Measurements from ENCODE around the gene XKR7.

Gene XKR7

GRCh38 chr20:31974951-31975487 is 7.1 kb downstream of the XKR7 start:
- H3K4me3 ChIP-seq (ENCODE audit: low read depth in 1 of 2, low read length in 2 of 2) = no peak overlapping the region
- H3K4me1 ChIP-seq (ENCODE audit: control insufficient read depth in 1 of 2, insufficient read depth in 2 of 2, low read length in 2 of 2) = no peaks in the 10 kb centered on the region
- no peaks in the 10 kb centered on the region for H3K9me3 ChIP-seq (ENCODE audit: control insufficient read depth in 1 of 2, low read length in 2 of 2)
- peaks cover 0 to 9% of the 10 kb centered on the region in 2 donors for H3K27me3 ChIP-seq (ENCODE audit: control insufficient read depth in 1 of 2, insufficient read depth in 2 of 2, low read length in 2 of 2)
- H3K36me3 ChIP-seq (ENCODE audit: control insufficient read depth in 1 of 2, insufficient read depth in 2 of 2, low read length in 2 of 2) = no peaks in the 10 kb centered on the region
- no peak overlapping the region for H3K27ac ChIP-seq (ENCODE audit: low read depth, low read length)
- H3K9ac ChIP-seq (ENCODE audit: low read depth in 1 of 2, low read length in 2 of 2) = no peak overlapping the region

GRCh38 chr20:31975874-31976273 is 7.9 kb downstream of the XKR7 start:
- no peak overlapping the region for H3K27ac ChIP-seq (ENCODE audit: low read depth, low read length)
- no peaks in the 10 kb centered on the region for H3K4me1 ChIP-seq (ENCODE audit: control insufficient read depth in 1 of 2, insufficient read depth in 2 of 2, low read length in 2 of 2)
- H3K27me3 ChIP-seq (ENCODE audit: control insufficient read depth in 1 of 2, insufficient read depth in 2 of 2, low read length in 2 of 2) = peaks cover 0 to 4% of the 10 kb centered on the region in 2 donors
- H3K36me3 ChIP-seq (ENCODE audit: control insufficient read depth in 1 of 2, insufficient read depth in 2 of 2, low read length in 2 of 2) = no peaks in the 10 kb centered on the region
- no peak overlapping the region for H3K9ac ChIP-seq (ENCODE audit: low read depth in 1 of 2, low read length in 2 of 2)
- no peaks in the 10 kb centered on the region for H3K9me3 ChIP-seq (ENCODE audit: control insufficient read depth in 1 of 2, low read length in 2 of 2)
- H3K4me3 ChIP-seq (ENCODE audit: low read depth in 1 of 2, low read length in 2 of 2) = no peak overlapping the region

- Histone ChIP-seq H3K27me3 (ENCODE audit: control insufficient read depth in 1 of 2, insufficient read depth in 2 of 2, low read length in 2 of 2) (peaks cover 0 to 4% of the 10 kb centered on the region in 2 donors), H3K27ac (ENCODE audit: low read depth, low read length) (no peak overlapping the region)
These were observed 9.1 kb downstream of the XKR7 start for GRCh38 chr20:31977080-31977479.

GRCh38 chr20:31979713-31980426 is 11.9 kb downstream of the XKR7 start:
- no peaks in the 10 kb centered on the region for H3K4me1 ChIP-seq (ENCODE audit: control insufficient read depth in 1 of 2, insufficient read depth in 2 of 2, low read length in 2 of 2)

More at GRCh38 chr20:31977080-31977479, 9.1 kb downstream of the XKR7 start:
- Histone ChIP-seq H3K9ac (ENCODE audit: low read depth in 1 of 2, low read length in 2 of 2) (no peak overlapping the region), H3K36me3 (ENCODE audit: control insufficient read depth in 1 of 2, insufficient read depth in 2 of 2, low read length in 2 of 2) (no peaks in the 10 kb centered on the region), H3K9me3 (ENCODE audit: control insufficient read depth in 1 of 2, low read length in 2 of 2) (no peaks in the 10 kb centered on the region), H3K4me3 (ENCODE audit: low read depth in 1 of 2, low read length in 2 of 2) (no peak overlapping the region), H3K4me1 (ENCODE audit: control insufficient read depth in 1 of 2, insufficient read depth in 2 of 2, low read length in 2 of 2) (no peaks in the 10 kb centered on the region)

GRCh38 chr20:31981784-31982183 is 13.8 kb downstream of the XKR7 start:
- H3K9ac ChIP-seq (ENCODE audit: low read depth in 1 of 2, low read length in 2 of 2) = no peak overlapping the region

More at GRCh38 chr20:31979713-31980426, 11.9 kb downstream of the XKR7 start:
- Histone ChIP-seq H3K9me3 (ENCODE audit: control insufficient read depth in 1 of 2, low read length in 2 of 2) (no peaks in the 10 kb centered on the region), H3K36me3 (ENCODE audit: control insufficient read depth in 1 of 2, insufficient read depth in 2 of 2, low read length in 2 of 2) (no peaks in the 10 kb centered on the region), H3K27me3 (ENCODE audit: control insufficient read depth in 1 of 2, insufficient read depth in 2 of 2, low read length in 2 of 2) (peaks cover 0 to 4% of the 10 kb centered on the region in 2 donors), H3K4me3 (ENCODE audit: low read depth in 1 of 2, low read length in 2 of 2) (no peak overlapping the region), H3K9ac (ENCODE audit: low read depth in 1 of 2, low read length in 2 of 2) (no peak overlapping the region), H3K27ac (ENCODE audit: low read depth, low read length) (no peak overlapping the region)

GRCh38 chr20:31984981-31985471 is 17.1 kb downstream of the XKR7 start:
- Histone ChIP-seq H3K4me3 (ENCODE audit: low read depth in 1 of 2, low read length in 2 of 2) (no peak overlapping the region), H3K4me1 (ENCODE audit: control insufficient read depth in 1 of 2, insufficient read depth in 2 of 2, low read length in 2 of 2) (no peaks in the 10 kb centered on the region), H3K27ac (ENCODE audit: low read depth, low read length) (no peak overlapping the region), H3K36me3 (ENCODE audit: control insufficient read depth in 1 of 2, insufficient read depth in 2 of 2, low read length in 2 of 2) (no peaks in the 10 kb centered on the region), H3K9ac (ENCODE audit: low read depth in 1 of 2, low read length in 2 of 2) (no peak overlapping the region), H3K27me3 (ENCODE audit: control insufficient read depth in 1 of 2, insufficient read depth in 2 of 2, low read length in 2 of 2) (no peaks in the 10 kb centered on the region), H3K9me3 (ENCODE audit: control insufficient read depth in 1 of 2, low read length in 2 of 2) (no peaks in the 10 kb centered on the region)

More at GRCh38 chr20:31981784-31982183, 13.8 kb downstream of the XKR7 start:
- H3K27me3 ChIP-seq (ENCODE audit: control insufficient read depth in 1 of 2, insufficient read depth in 2 of 2, low read length in 2 of 2) = no peaks in the 10 kb centered on the region
- no peak overlapping the region for H3K4me3 ChIP-seq (ENCODE audit: low read depth in 1 of 2, low read length in 2 of 2)
- H3K9me3 ChIP-seq (ENCODE audit: control insufficient read depth in 1 of 2, low read length in 2 of 2) = no peaks in the 10 kb centered on the region
- no peaks in the 10 kb centered on the region for H3K4me1 ChIP-seq (ENCODE audit: control insufficient read depth in 1 of 2, insufficient read depth in 2 of 2, low read length in 2 of 2)
- no peak overlapping the region for H3K27ac ChIP-seq (ENCODE audit: low read depth, low read length)
- no peaks in the 10 kb centered on the region for H3K36me3 ChIP-seq (ENCODE audit: control insufficient read depth in 1 of 2, insufficient read depth in 2 of 2, low read length in 2 of 2)

GRCh38 chr20:31987744-31988143 is 19.8 kb downstream of the XKR7 start:
- Histone ChIP-seq H3K4me1 (ENCODE audit: control insufficient read depth in 1 of 2, insufficient read depth in 2 of 2, low read length in 2 of 2) (no peaks in the 10 kb centered on the region), H3K27ac (ENCODE audit: low read depth, low read length) (no peak overlapping the region), H3K27me3 (ENCODE audit: control insufficient read depth in 1 of 2, insufficient read depth in 2 of 2, low read length in 2 of 2) (no peaks in the 10 kb centered on the region), H3K9me3 (ENCODE audit: control insufficient read depth in 1 of 2, low read length in 2 of 2) (no peaks in the 10 kb centered on the region), H3K9ac (ENCODE audit: low read depth in 1 of 2, low read length in 2 of 2) (no peak overlapping the region), H3K4me3 (ENCODE audit: low read depth in 1 of 2, low read length in 2 of 2) (no peak overlapping the region), H3K36me3 (ENCODE audit: control insufficient read depth in 1 of 2, insufficient read depth in 2 of 2, low read length in 2 of 2) (no peaks in the 10 kb centered on the region)

- H3K36me3 ChIP-seq (ENCODE audit: control insufficient read depth in 1 of 2, insufficient read depth in 2 of 2, low read length in 2 of 2) = no peaks in the 10 kb centered on the region
- no peaks in the 10 kb centered on the region for H3K9me3 ChIP-seq (ENCODE audit: control insufficient read depth in 1 of 2, low read length in 2 of 2)
- no peaks in the 10 kb centered on the region for H3K4me1 ChIP-seq (ENCODE audit: control insufficient read depth in 1 of 2, insufficient read depth in 2 of 2, low read length in 2 of 2)
- H3K9ac ChIP-seq (ENCODE audit: low read depth in 1 of 2, low read length in 2 of 2) = no peak overlapping the region
- H3K27me3 ChIP-seq (ENCODE audit: control insufficient read depth in 1 of 2, insufficient read depth in 2 of 2, low read length in 2 of 2) = peaks cover 2 to 4% of the 10 kb centered on the region in 2 donors
- no peak overlapping the region for H3K4me3 ChIP-seq (ENCODE audit: low read depth in 1 of 2, low read length in 2 of 2)
- H3K27ac ChIP-seq (ENCODE audit: low read depth, low read length) = no peak overlapping the region
These were observed 20.6 kb downstream of the XKR7 start for GRCh38 chr20:31988430-31989015.

- Histone ChIP-seq H3K4me1 (ENCODE audit: control insufficient read depth in 1 of 2, insufficient read depth in 2 of 2, low read length in 2 of 2) (no peaks in the 10 kb centered on the region), H3K4me3 (ENCODE audit: low read depth in 1 of 2, low read length in 2 of 2) (no peak overlapping the region), H3K27me3 (ENCODE audit: control insufficient read depth in 1 of 2, insufficient read depth in 2 of 2, low read length in 2 of 2) (peaks cover 6 to 10% of the 10 kb centered on the region in 2 donors), H3K27ac (ENCODE audit: low read depth, low read length) (no peak overlapping the region), H3K9ac (ENCODE audit: low read depth in 1 of 2, low read length in 2 of 2) (no peak overlapping the region), H3K9me3 (ENCODE audit: control insufficient read depth in 1 of 2, low read length in 2 of 2) (no peaks in the 10 kb centered on the region), H3K36me3 (ENCODE audit: control insufficient read depth in 1 of 2, insufficient read depth in 2 of 2, low read length in 2 of 2) (no peaks in the 10 kb centered on the region)
These were observed 21.2 kb downstream of the XKR7 start for GRCh38 chr20:31989030-31989645.

All from duodenal mucosa (tissue), 2 donors.